Trophoblast cell (in vitro differentiated cells and primary cell): ENCODE data around the gene SMU1.

Experiments
- DNase-seq, 2 donors: peaks; one replicate each; pipeline ENCODE4 v3.0.0-alpha.2; 2016
- H2AFZ ChIP-seq: 2 replicates; pipeline ENCODE4 v1.6.1; 2013; ENCODE audit warnings: low read length, moderate library complexity, mild to moderate bottlenecking; ENCODE audit not compliant: insufficient read depth, poor library complexity
- H2AK5ac ChIP-seq: 2 replicates; pipeline ENCODE4 v1.6.1; 2013; ENCODE audit warnings: mild to moderate bottlenecking, low read length
- H2BK120ac ChIP-seq: 2 replicates; pipeline ENCODE4 v1.6.1; 2013; ENCODE audit warnings: low read length, mild to moderate bottlenecking, moderate library complexity; ENCODE audit not compliant: insufficient read depth, poor library complexity
- H2BK12ac ChIP-seq: 2 replicates; pipeline ENCODE4 v1.6.1; 2013; ENCODE audit warnings: mild to moderate bottlenecking, low read length, moderate library complexity
- H2BK5ac ChIP-seq: 2 replicates; pipeline ENCODE4 v1.6.1; 2013; ENCODE audit warnings: low read length, low read depth, moderate library complexity, mild to moderate bottlenecking; ENCODE audit not compliant: poor library complexity
- H3K14ac ChIP-seq: 2 replicates; pipeline ENCODE4 v1.6.1; 2013; ENCODE audit warnings: mild to moderate bottlenecking, low read length
- H3K18ac ChIP-seq: 2 replicates; pipeline ENCODE4 v1.6.1; 2013; ENCODE audit warnings: mild to moderate bottlenecking, low read length
- H3K23ac ChIP-seq: 2 replicates; pipeline ENCODE4 v1.6.1; 2013; ENCODE audit warnings: low read length
- H3K27ac ChIP-seq: 2 replicates; pipeline ENCODE4 v1.5.1; 2013; ENCODE audit warnings: low read depth, mild to moderate bottlenecking, inconsistent platforms, low read length, moderate library complexity
- H3K27me3 ChIP-seq: 2 replicates; pipeline ENCODE4 v1.6.1; 2013; ENCODE audit warnings: inconsistent platforms, mild to moderate bottlenecking, low read length, moderate library complexity; ENCODE audit not compliant: insufficient read depth
- H3K36me3 ChIP-seq, 2 experiments: 1 replicate in 1 of 2; 2 replicates in 1 of 2; pipeline ENCODE4 v1.6.1; 2013; ENCODE audit warnings: low read length in 2 of 2, mild to moderate bottlenecking in 2 of 2, moderate library complexity in 1 of 2; ENCODE audit not compliant: insufficient read depth in 2 of 2, control insufficient read depth in 1 of 2
- H3K4ac ChIP-seq: 2 replicates; pipeline ENCODE4 v1.6.1; 2013; ENCODE audit warnings: low read depth, mild to moderate bottlenecking, low read length, moderate library complexity
- H3K4me1 ChIP-seq, 2 experiments: 1 replicate in 1 of 2; 2 replicates in 1 of 2; pipeline ENCODE4 v1.6.1; 2013; ENCODE audit warnings: low read length in 2 of 2, mild to moderate bottlenecking in 2 of 2, moderate library complexity in 1 of 2; ENCODE audit not compliant: insufficient read depth in 2 of 2, control insufficient read depth in 1 of 2
- H3K4me2 ChIP-seq: 2 replicates; pipeline ENCODE4 v1.6.1; 2013; ENCODE audit warnings: inconsistent platforms, mild to moderate bottlenecking, low read length, moderate library complexity
- H3K4me3 ChIP-seq: 2 replicates; pipeline ENCODE4 v1.5.1; 2013; ENCODE audit warnings: mild to moderate bottlenecking, low read depth, low read length, inconsistent platforms
- H3K79me1 ChIP-seq: one replicate; pipeline ENCODE4 v1.6.1; 2013; ENCODE audit warnings: low read length
- H3K79me2 ChIP-seq: 2 replicates; pipeline ENCODE4 v1.6.1; 2013; ENCODE audit warnings: low read length, mild to moderate bottlenecking; ENCODE audit not compliant: control insufficient read depth, insufficient read depth, poor library complexity
- H3K9ac ChIP-seq: 2 replicates; pipeline ENCODE4 v1.6.1; 2013; ENCODE audit warnings: mild to moderate bottlenecking, low read length
- H3K9me3 ChIP-seq: 2 replicates; pipeline ENCODE4 v1.6.1; 2013; ENCODE audit warnings: low read depth, mild to moderate bottlenecking, control low read depth, inconsistent platforms, low read length; ENCODE audit not compliant: insufficient read depth
- H4K12ac ChIP-seq: 2 replicates; pipeline ENCODE4 v1.6.1; 2013; ENCODE audit warnings: low read depth, mild to moderate bottlenecking, low read length, moderate library complexity
- H4K8ac ChIP-seq: 2 replicates; pipeline ENCODE4 v1.6.1; 2013; ENCODE audit warnings: low read depth, mild to moderate bottlenecking, low read length, moderate library complexity
- H4K91ac ChIP-seq: one replicate; pipeline ENCODE4 v1.6.1; 2013; ENCODE audit warnings: low read depth, mild to moderate bottlenecking, low read length, moderate library complexity
- whole genome bisulfite sequencing: extraction: QIAGEN DNeasy Blood & Tissue Kit; methylation state at CpG from one replicate; pipeline ENCODE4 v1.1.7; 2013; ENCODE audit warnings: missing lambda C conversion rate; ENCODE audit not compliant: insufficient read length, insufficient coverage; ENCODE audit errors: extremely low coverage; 5-methylcytosine and 5-hydroxymethylcytosine counted together

Gene SMU1

GRCh38 chr9:33030285-33030684 is 46.2 kb downstream of the SMU1 start:
- Histone ChIP-seq H3K79me1 (peaks cover 5% of the 10 kb centered on the region), H3K36me3 (peaks cover 23 to 35% of the 10 kb centered on the region in 2 experiments), H3K79me2 (peaks cover 14% of the 10 kb centered on the region), H4K8ac (no peak overlapping the region), H3K23ac (no peak overlapping the region), H3K4me2 (no peak overlapping the region), H2AFZ (no peak overlapping the region), H2BK12ac (no peak overlapping the region), H3K27ac (no peak overlapping the region), H3K27me3 (no peaks in the 10 kb centered on the region), H2AK5ac (no peak overlapping the region), H2BK120ac (no peak overlapping the region), H3K18ac (no peak overlapping the region), H3K4ac (no peak overlapping the region), H3K9ac (no peak overlapping the region), H2BK5ac (no peak overlapping the region), H3K14ac (no peak overlapping the region), H3K4me1 (no peaks in the 10 kb centered on the region), H4K12ac (no peak overlapping the region), H3K9me3 (no peaks in the 10 kb centered on the region), H4K91ac (no peak overlapping the region), H3K4me3 (no peak overlapping the region)
- peak in 1 of 2 donors; percentile 27 for DNase-seq
- 100% methylated on average over 2 of the region's 5 CpGs for WGBS

GRCh38 chr9:33029231-33029786 is 47.2 kb downstream of the SMU1 start:
- no peaks in the 10 kb centered on the region for H3K27me3 ChIP-seq
- H3K4me1 ChIP-seq: no peaks in the 10 kb centered on the region
- H3K36me3 ChIP-seq: peaks cover 18 to 28% of the 10 kb centered on the region in 2 experiments
- no peak overlapping the region for H3K14ac ChIP-seq
- peaks cover 12% of the 10 kb centered on the region for H3K79me1 ChIP-seq
- H2BK5ac ChIP-seq: no peak overlapping the region
- H3K4me3 ChIP-seq: no peak overlapping the region
- H3K9ac ChIP-seq: no peak overlapping the region
- no peak overlapping the region for H4K91ac ChIP-seq
- H2AK5ac ChIP-seq: no peak overlapping the region
- DNase-seq: peak; percentile 54 to 95
- H3K9me3 ChIP-seq: no peaks in the 10 kb centered on the region
- no peak overlapping the region for H2BK12ac ChIP-seq
- no CpG with 5 or more reads among the region's 4 CpGs for WGBS
- no peak overlapping the region for H3K4me2 ChIP-seq
- H2BK120ac ChIP-seq: no peak overlapping the region
- peaks cover 21% of the 10 kb centered on the region for H3K79me2 ChIP-seq
- H2AFZ ChIP-seq: no peak overlapping the region
- no peak overlapping the region for H4K12ac ChIP-seq
- no peak overlapping the region for H3K27ac ChIP-seq
- peak overlapping the region; percentile 62 for H3K4ac ChIP-seq
- H4K8ac ChIP-seq: no peak overlapping the region
- H3K23ac ChIP-seq: no peak overlapping the region
- no peak overlapping the region for H3K18ac ChIP-seq

GRCh38 chr9:33025572-33026342 is 50.7 kb downstream of the SMU1 start:
- Histone ChIP-seq H4K91ac (peak overlapping the region; percentile 100), H3K4me3 (peak overlapping the region; percentile 100), H3K23ac (no peak overlapping the region), H3K27ac (peak overlapping the region; percentile 97), H3K9me3 (no peaks in the 10 kb centered on the region), H2BK120ac (peak overlapping the region; percentile 99), H3K4me2 (peak overlapping the region; percentile 73), H3K79me2 (peaks cover 26% of the 10 kb centered on the region), H3K79me1 (peaks cover 12% of the 10 kb centered on the region), H3K27me3 (no peaks in the 10 kb centered on the region), H2AFZ (peak overlapping the region; percentile 89), H3K36me3 (peaks cover 11 to 12% of the 10 kb centered on the region in 2 experiments), H4K12ac (peak overlapping the region; percentile 100), H3K9ac (peak overlapping the region; percentile 100), H3K18ac (peak overlapping the region; percentile 99), H2BK12ac (no peak overlapping the region), H3K4ac (peak overlapping the region; percentile 100), H2AK5ac (peak overlapping the region; percentile 93), H2BK5ac (peak overlapping the region; percentile 100), H3K14ac (peak overlapping the region; percentile 100), H4K8ac (peak overlapping the region; percentile 99), H3K4me1 (peaks cover 0 to 4% of the 10 kb centered on the region in 2 experiments)
- WGBS: no CpG with 5 or more reads among the region's 36 CpGs
- DNase-seq: peak in 1 of 2 donors; percentile 55

GRCh38 chr9:33024966-33025571 is 51.4 kb downstream of the SMU1 start, which contains the start of gene DNAJA1:
DNAJA1 (plus strand) TSS chr9:33025273; CDS start chr9:33026485, 1,212 bp downstream.
- peak within 1 kb of the TSS; percentile 74 for H3K4me2 ChIP-seq

More at GRCh38 chr9:33024966-33025571, 51.4 kb downstream of the SMU1 start, which contains the start of gene DNAJA1:
- DNase-seq: peak; percentile 94 to 98
- Histone ChIP-seq H3K79me2 (peaks cover 26% of the 10 kb centered on the region), H4K91ac (peak within 1 kb of the TSS; percentile 100), H3K27ac (peak within 1 kb of the TSS; percentile 97), H2BK5ac (peak within 1 kb of the TSS; percentile 100), H3K4me3 (peak within 1 kb of the TSS; percentile 100), H2AFZ (peak within 1 kb of the TSS; percentile 92), H2BK120ac (peak within 1 kb of the TSS; percentile 99), H3K14ac (peak within 1 kb of the TSS; percentile 100), H2AK5ac (peak within 1 kb of the TSS; percentile 93), H3K4ac (peak within 1 kb of the TSS; percentile 100), H2BK12ac (peak within 1 kb of the TSS; percentile 74), H3K9ac (peak within 1 kb of the TSS; percentile 100), H3K4me1 (peaks cover 0 to 4% of the 10 kb centered on the region in 2 experiments), H3K23ac (no peak within 1 kb of the TSS), H4K8ac (peak within 1 kb of the TSS; percentile 99), H3K27me3 (no peaks in the 10 kb centered on the region), H3K36me3 (peaks cover 10% of the 10 kb centered on the region in 2 experiments), H3K9me3 (no peaks in the 10 kb centered on the region), H4K12ac (peak within 1 kb of the TSS; percentile 100), H3K18ac (peak within 1 kb of the TSS; percentile 99), H3K79me1 (peaks cover 12% of the 10 kb centered on the region)
- no CpG with 5 or more reads among the region's 61 CpGs for WGBS
